GM23338 (cell line): ENCODE data around the gene MICAL3. TPM values are rescaled to one million over a fixed set of nuclear protein-coding genes. Genes with fewer than 3 reads are reported as not detected.

Experiments used
- ATAC-seq: fragments of 200-7000 bp; cut with Tn5 transposase; 3 replicates; pipeline ENCODE4 v1.9.1; 2020
- DNase-seq: peaks from one replicate; pipeline ENCODE4 v3.0.0-alpha.2; 2015; ENCODE audit warnings: low spot score
- H2AFZ ChIP-seq: fragments of 200-600 bp; sonication (generic); 2 replicates; pipeline ENCODE4 v1.8.0; 2016; ENCODE audit warnings: antibody characterized with exemption, mild to moderate bottlenecking, moderate library complexity
- H3F3A ChIP-seq: fragments of 200-600 bp; sonication (generic); replicated peaks from 2 replicates; pipeline ENCODE4 v1.8.0; 2017; ENCODE audit warnings: antibody characterized with exemption, mixed run types, low read depth
- H3K27ac ChIP-seq: fragments of 200-600 bp; sonication (generic); 2 replicates; pipeline ENCODE4 v1.6.1; 2016; ENCODE audit warnings: low read depth
- H3K27me3 ChIP-seq: fragments of 200-600 bp; sonication (generic); 2 replicates; pipeline ENCODE4 v1.8.0; 2016; ENCODE audit warnings: mild to moderate bottlenecking, mixed run types, moderate library complexity; ENCODE audit not compliant: insufficient read depth
- H3K36me3 ChIP-seq: fragments of 200-600 bp; sonication (generic); 2 replicates; pipeline ENCODE4 v1.8.0; 2016; ENCODE audit warnings: mild to moderate bottlenecking; ENCODE audit not compliant: insufficient read depth
- H3K4me1 ChIP-seq: fragments of 200-600 bp; sonication (generic); 2 replicates; pipeline ENCODE4 v1.8.0; 2016; ENCODE audit warnings: mild to moderate bottlenecking, moderate library complexity; ENCODE audit not compliant: insufficient read depth
- H3K4me2 ChIP-seq: fragments of 200-600 bp; sonication (generic); 2 replicates; pipeline ENCODE4 v1.7.1; 2017; ENCODE audit warnings: mixed run types
- H3K4me3 ChIP-seq: fragments of 200-600 bp; sonication (generic); 2 replicates; pipeline ENCODE4 v1.6.1; 2016; ENCODE audit warnings: mixed run types
- H3K79me2 ChIP-seq: fragments of 200-600 bp; sonication (generic); replicated peaks from 2 replicates; pipeline ENCODE4 v1.8.0; 2017; ENCODE audit warnings: mild to moderate bottlenecking; ENCODE audit not compliant: insufficient read depth
- H3K9me2 ChIP-seq: fragments of 200-600 bp; sonication (generic); 2 replicates; pipeline ENCODE4 v1.8.0; 2017; ENCODE audit not compliant: insufficient read depth
- H4K20me1 ChIP-seq: fragments of 200-600 bp; sonication (generic); replicated peaks from 2 replicates; pipeline ENCODE4 v1.8.0; 2017; ENCODE audit warnings: mild to moderate bottlenecking; ENCODE audit not compliant: insufficient read depth
- H3K27ac Mint-ChIP-seq: 2 replicates; pipeline ENCODE4 v1.8.0; 2020; ENCODE audit warnings: inconsistent platforms, mild to moderate bottlenecking, moderate library complexity, mixed read lengths
- H3K27me3 Mint-ChIP-seq: 3 replicates; pipeline ENCODE4 v1.8.0; 2022; ENCODE audit warnings: low read depth, mild to moderate bottlenecking, moderate library complexity, mixed read lengths, inconsistent platforms; ENCODE audit not compliant: insufficient read depth, poor library complexity
- H3K36me3 Mint-ChIP-seq: 3 replicates; pipeline ENCODE4 v1.8.0; 2021; ENCODE audit warnings: low read depth, mild to moderate bottlenecking, inconsistent platforms, moderate library complexity, mixed read lengths
- H3K4me1 Mint-ChIP-seq: 3 replicates; pipeline ENCODE4 v1.8.0; 2020; ENCODE audit warnings: mild to moderate bottlenecking, inconsistent platforms, mixed read lengths
- H3K4me3 Mint-ChIP-seq: 3 replicates; pipeline ENCODE4 v1.8.0; 2021; ENCODE audit warnings: moderate library complexity, mild to moderate bottlenecking, inconsistent platforms, mixed read lengths
- H3K9me3 Mint-ChIP-seq: 3 replicates; pipeline ENCODE4 v1.8.0; 2020; ENCODE audit warnings: moderate library complexity, mild to moderate bottlenecking, inconsistent platforms, mixed read lengths
- EZH2 ChIP-seq: fragments of 200-600 bp; sonication (generic); IDR thresholded peaks from one replicate; pipeline ENCODE4 v1.8.0; 2017; ENCODE audit warnings: antibody characterized with exemption, mild to moderate bottlenecking, low read depth; ENCODE audit not compliant: unreplicated experiment
- EZH2phosphoT487 ChIP-seq: fragments of 200-600 bp; sonication (generic); IDR thresholded peaks from one replicate; pipeline ENCODE4 v1.8.1; 2018; ENCODE audit warnings: antibody characterized with exemption; ENCODE audit not compliant: unreplicated experiment
- NANOG ChIP-seq: IDR thresholded peaks from 2 replicates; pipeline ENCODE4 v1.6.1; 2016; ENCODE audit warnings: antibody characterized with exemption, borderline replicate concordance
- STAT1 ChIP-seq: IDR thresholded peaks from one replicate; pipeline ENCODE4 v1.6.1; 2016; ENCODE audit warnings: antibody characterized with exemption; ENCODE audit not compliant: unreplicated experiment
- ZNF114 ChIP-seq: fragments of 250-450 bp; sonication (Bioruptor Pico); IDR thresholded peaks from 2 replicates; pipeline ENCODE4 v1.5.0; 2020; ENCODE audit warnings: mild to moderate bottlenecking, moderate library complexity
- ZNF331 ChIP-seq: fragments of 250-450 bp; sonication (Bioruptor Pico); IDR thresholded peaks from 2 replicates; pipeline ENCODE4 v1.5.0; 2020; ENCODE audit warnings: low read depth, mild to moderate bottlenecking, moderate library complexity
- polyA plus RNA-seq: library from polyadenylated mRNA; unstranded; fragments of >200 nt; fragmentation: Nextera tagmentation; extraction: Ambion mirVana; gene quantifications from 2 replicates; pipeline ENCODE4 v1.2.1, GENCODE V29; 2016
- total RNA-seq: library from RNA; depleted of rRNA; stranded (reverse); fragments of >200 nt; shearing (Covaris generic); gene quantifications from 2 replicates; pipeline ENCODE4 v1.2.3, GENCODE V29; 2014
- TF ChIP-seq, protein P1 (sequence below): fragments of 250-450 bp; sonication (Bioruptor Pico); IDR thresholded peaks from 2 replicates; pipeline ENCODE4 v1.5.0; 2020; ENCODE audit warnings: mild to moderate bottlenecking, moderate library complexity

Gene MICAL3
- total and polyA plus RNA-seq, 2 experiments from 2014 or later: 10.1 to 33.9 TPM

DNA sequence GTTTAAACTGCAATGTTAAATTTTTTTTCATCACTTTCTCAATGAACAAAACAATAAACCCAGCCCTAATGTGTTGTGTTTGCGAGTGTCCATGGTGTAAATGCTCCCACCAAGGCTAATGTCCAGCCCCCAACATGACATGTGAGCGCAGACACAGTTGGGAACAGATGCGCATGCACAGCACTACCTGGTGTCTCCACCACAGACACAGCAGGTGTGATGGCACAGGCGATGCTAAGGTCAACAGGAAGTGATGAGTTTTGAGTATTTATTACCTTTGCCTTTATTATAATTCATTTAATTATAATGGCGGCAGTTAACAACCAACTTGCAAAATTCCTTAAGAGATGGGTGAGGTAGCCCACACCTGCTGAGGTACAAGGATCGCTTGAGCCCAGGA is 42.9 kb downstream of the MICAL3 start:
- Histone ChIP-seq H2AFZ (no peak overlapping the region), H3K27ac (peak overlapping the region; percentile 80; the same call in 1 of the 2 replicates), H3K4me2 (peak overlapping the region; percentile 42; the same call in 1 of the 2 replicates), H3K9me2 (no peaks in the 10 kb centered on the region), H4K20me1 (peaks cover 49% of the 10 kb centered on the region), H3K79me2 (peaks cover 87% of the 10 kb centered on the region), H3K27me3 (no peaks in the 10 kb centered on the region), H3K4me1 (peaks cover 28% of the 10 kb centered on the region), H3K4me3 (no peak overlapping the region; the same call in 1 of the 2 replicates), H3F3A (0 out of 2 replicates have a peak, but pooled peaks cover 3% of the 10 kb centered on the region), H3K36me3 (no peaks in the 10 kb centered on the region)
- H3K4me1 Mint-ChIP-seq: peaks cover 57% of the 10 kb centered on the region
- H3K4me3 Mint-ChIP-seq: no peak overlapping the region
- no peaks in the 10 kb centered on the region; the same call in 2 of the 3 replicates for H3K9me3 Mint-ChIP-seq
- DNase-seq (no peak), ATAC-seq (peak; percentile 14; the same call in 1 of the 3 replicates)
- peak overlapping the region; percentile 41; the same call in 1 of the 2 replicates for H3K27ac Mint-ChIP-seq
- no peak for TF ChIP-seq EZH2
- peaks cover 6% of the 10 kb centered on the region for H3K27me3 Mint-ChIP-seq
- 0 out of 3 replicates have a peak, but pooled peaks cover 3% of the 10 kb centered on the region for H3K36me3 Mint-ChIP-seq

DNA sequence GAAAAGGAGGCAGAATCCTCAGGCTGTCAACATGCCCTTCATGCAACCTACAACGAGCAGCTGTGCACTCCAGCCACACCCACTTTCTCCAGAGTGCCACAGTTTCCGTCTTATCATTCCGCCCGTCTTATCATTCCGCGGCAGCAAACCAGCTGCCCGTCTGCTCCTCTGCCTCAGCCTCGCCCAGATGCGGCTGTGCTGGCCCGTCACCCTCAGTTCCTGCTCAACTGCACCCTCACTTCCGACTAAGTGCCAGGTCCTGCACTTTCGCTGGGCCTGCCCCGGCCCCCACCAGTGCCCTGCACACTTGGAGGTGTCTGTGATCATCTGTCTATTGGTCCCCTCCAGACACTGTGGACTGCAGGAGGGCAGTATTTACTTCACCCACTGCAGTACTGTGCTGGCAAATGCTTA is 43.7 kb downstream of the MICAL3 start:
- Histone ChIP-seq H3K4me3 (no peak overlapping the region), H2AFZ (no peak overlapping the region), H3K36me3 (no peaks in the 10 kb centered on the region), H3K27ac (no peak overlapping the region), H3F3A (0 out of 2 replicates have a peak, but pooled peaks cover 3% of the 10 kb centered on the region), H3K9me2 (no peaks in the 10 kb centered on the region), H3K27me3 (no peaks in the 10 kb centered on the region), H3K4me1 (peaks cover 28% of the 10 kb centered on the region), H3K4me2 (peak overlapping the region; percentile 18), H4K20me1 (peaks cover 49% of the 10 kb centered on the region), H3K79me2 (peaks cover 85% of the 10 kb centered on the region)
- H3K27me3 Mint-ChIP-seq: peaks cover 5% of the 10 kb centered on the region
- no peak for TF ChIP-seq ZNF331 (CRISPR knock-in tag)
- DNase-seq: no peak
- H3K9me3 Mint-ChIP-seq: no peaks in the 10 kb centered on the region; the same call in 2 of the 3 replicates
- H3K27ac Mint-ChIP-seq: no peak overlapping the region; the same call in 1 of the 2 replicates
- H3K4me1 Mint-ChIP-seq: peaks cover 55% of the 10 kb centered on the region
- 0 out of 3 replicates have a peak, but pooled peaks cover 3% of the 10 kb centered on the region for H3K36me3 Mint-ChIP-seq
- ATAC-seq: no peak
- H3K4me3 Mint-ChIP-seq: peak overlapping the region; percentile 14; the same call in 1 of the 3 replicates

DNA sequence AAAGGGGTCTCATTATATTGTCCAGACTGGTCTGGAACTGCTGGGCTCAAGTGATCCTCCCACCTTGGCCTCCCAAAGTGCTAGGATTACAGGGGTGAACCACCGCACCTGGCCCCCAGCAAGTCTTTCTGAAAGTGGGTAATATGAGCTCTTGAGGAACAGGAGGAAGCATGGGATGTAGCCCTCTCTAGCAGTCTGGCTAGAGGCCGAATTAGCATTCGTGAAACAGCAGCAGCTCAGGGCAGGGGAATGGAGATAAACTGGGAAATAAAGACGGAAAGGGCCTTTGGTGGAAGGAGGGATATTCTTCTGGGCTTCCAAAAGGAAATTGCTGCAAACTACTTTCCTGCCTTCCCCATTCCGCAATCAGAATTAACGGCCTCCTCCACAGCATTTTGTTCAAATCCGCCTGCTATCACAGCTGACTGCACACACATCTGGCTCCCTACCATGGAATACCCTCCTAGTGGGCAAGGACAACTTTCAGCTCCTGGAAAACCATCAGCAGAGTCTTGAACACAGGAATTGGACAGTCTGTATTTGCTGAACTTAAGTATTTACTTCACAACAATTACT is 44.3 kb downstream of the MICAL3 start:
- H4K20me1 ChIP-seq: peaks cover 49% of the 10 kb centered on the region
- peak overlapping the region; percentile 18 for H3K4me2 ChIP-seq

More for the DNA sequence above, 44.3 kb downstream of the MICAL3 start:
- Mint-ChIP-seq H3K9me3 (no peaks in the 10 kb centered on the region; the same call in 2 of the 3 replicates), H3K27me3 (peaks cover 3% of the 10 kb centered on the region), H3K4me3 (no peak overlapping the region; the same call in 2 of the 3 replicates), H3K36me3 (0 out of 3 replicates have a peak, but pooled peaks cover 3% of the 10 kb centered on the region), H3K4me1 (peaks cover 50% of the 10 kb centered on the region), H3K27ac (no peak overlapping the region; the same call in 1 of the 2 replicates)
- H3K27me3 ChIP-seq: no peaks in the 10 kb centered on the region
- H3K9me2 ChIP-seq: no peaks in the 10 kb centered on the region
- H3K4me3 ChIP-seq: no peak overlapping the region
- peaks cover 28% of the 10 kb centered on the region for H3K4me1 ChIP-seq
- H3K79me2 ChIP-seq: peaks cover 88% of the 10 kb centered on the region
- 0 out of 2 replicates have a peak, but pooled peaks cover 3% of the 10 kb centered on the region for H3F3A ChIP-seq
- TF ChIP-seq, protein P1, sequence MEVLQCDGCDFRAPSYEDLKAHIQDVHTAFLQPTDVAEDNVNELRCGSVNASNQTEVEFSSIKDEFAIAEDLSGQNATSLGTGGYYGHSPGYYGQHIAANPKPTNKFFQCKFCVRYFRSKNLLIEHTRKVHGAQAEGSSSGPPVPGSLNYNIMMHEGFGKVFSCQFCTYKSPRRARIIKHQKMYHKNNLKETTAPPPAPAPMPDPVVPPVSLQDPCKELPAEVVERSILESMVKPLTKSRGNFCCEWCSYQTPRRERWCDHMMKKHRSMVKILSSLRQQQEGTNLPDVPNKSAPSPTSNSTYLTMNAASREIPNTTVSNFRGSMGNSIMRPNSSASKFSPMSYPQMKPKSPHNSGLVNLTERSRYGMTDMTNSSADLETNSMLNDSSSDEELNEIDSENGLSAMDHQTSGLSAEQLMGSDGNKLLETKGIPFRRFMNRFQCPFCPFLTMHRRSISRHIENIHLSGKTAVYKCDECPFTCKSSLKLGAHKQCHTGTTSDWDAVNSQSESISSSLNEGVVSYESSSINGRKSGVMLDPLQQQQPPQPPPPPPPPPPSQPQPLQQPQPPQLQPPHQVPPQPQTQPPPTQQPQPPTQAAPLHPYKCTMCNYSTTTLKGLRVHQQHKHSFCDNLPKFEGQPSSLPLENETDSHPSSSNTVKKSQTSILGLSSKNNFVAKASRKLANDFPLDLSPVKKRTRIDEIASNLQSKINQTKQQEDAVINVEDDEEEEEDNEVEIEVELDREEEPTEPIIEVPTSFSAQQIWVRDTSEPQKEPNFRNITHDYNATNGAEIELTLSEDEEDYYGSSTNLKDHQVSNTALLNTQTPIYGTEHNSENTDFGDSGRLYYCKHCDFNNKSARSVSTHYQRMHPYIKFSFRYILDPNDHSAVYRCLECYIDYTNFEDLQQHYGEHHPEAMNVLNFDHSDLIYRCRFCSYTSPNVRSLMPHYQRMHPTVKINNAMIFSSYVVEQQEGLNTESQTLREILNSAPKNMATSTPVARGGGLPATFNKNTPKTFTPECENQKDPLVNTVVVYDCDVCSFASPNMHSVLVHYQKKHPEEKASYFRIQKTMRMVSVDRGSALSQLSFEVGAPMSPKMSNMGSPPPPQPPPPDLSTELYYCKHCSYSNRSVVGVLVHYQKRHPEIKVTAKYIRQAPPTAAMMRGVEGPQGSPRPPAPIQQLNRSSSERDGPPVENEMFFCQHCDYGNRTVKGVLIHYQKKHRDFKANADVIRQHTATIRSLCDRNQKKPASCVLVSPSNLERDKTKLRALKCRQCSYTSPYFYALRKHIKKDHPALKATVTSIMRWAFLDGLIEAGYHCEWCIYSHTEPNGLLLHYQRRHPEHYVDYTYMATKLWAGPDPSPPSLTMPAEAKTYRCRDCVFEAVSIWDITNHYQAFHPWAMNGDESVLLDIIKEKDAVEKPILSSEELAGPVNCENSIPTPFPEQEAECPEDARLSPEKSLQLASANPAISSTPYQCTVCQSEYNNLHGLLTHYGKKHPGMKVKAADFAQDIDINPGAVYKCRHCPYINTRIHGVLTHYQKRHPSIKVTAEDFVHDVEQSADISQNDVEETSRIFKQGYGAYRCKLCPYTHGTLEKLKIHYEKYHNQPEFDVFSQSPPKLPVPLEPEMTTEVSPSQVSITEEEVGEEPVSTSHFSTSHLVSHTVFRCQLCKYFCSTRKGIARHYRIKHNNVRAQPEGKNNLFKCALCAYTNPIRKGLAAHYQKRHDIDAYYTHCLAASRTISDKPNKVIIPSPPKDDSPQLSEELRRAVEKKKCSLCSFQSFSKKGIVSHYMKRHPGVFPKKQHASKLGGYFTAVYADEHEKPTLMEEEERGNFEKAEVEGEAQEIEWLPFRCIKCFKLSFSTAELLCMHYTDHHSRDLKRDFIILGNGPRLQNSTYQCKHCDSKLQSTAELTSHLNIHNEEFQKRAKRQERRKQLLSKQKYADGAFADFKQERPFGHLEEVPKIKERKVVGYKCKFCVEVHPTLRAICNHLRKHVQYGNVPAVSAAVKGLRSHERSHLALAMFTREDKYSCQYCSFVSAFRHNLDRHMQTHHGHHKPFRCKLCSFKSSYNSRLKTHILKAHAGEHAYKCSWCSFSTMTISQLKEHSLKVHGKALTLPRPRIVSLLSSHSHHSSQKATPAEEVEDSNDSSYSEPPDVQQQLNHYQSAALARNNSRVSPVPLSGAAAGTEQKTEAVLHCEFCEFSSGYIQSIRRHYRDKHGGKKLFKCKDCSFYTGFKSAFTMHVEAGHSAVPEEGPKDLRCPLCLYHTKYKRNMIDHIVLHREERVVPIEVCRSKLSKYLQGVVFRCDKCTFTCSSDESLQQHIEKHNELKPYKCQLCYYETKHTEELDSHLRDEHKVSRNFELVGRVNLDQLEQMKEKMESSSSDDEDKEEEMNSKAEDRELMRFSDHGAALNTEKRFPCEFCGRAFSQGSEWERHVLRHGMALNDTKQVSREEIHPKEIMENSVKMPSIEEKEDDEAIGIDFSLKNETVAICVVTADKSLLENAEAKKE (CRISPR knock-in tag): no peak
- TF ChIP-seq NANOG (no peak), EZH2phosphoT487 (no peak), ZNF114 (CRISPR knock-in tag) (no peak), STAT1 (no peak)
- ATAC-seq (peak; percentile 81), DNase-seq (peak; percentile 56)
- H2AFZ ChIP-seq: no peak overlapping the region
- no peaks in the 10 kb centered on the region for H3K36me3 ChIP-seq
- H3K27ac ChIP-seq: 0 out of 2 replicates have a peak overlapping the region, but pooled peaks have one; percentile 52
